SK-N-SH (cell line): ENCODE data around the gene AHCTF1. TPM values are rescaled to one million over a fixed set of nuclear protein-coding genes. Genes with fewer than 3 reads are reported as not detected.

ENCODE experiments used
- CTCF ChIA-PET: fragments of 300-600, 350-600 bp; formaldehyde crosslinking; extraction: SDS; loops from one replicate; lab custom pipeline; 2021; lab: Yijun Ruan, JAX
- POLR2A ChIA-PET: fragments of 350-600 bp; sonication (Branson Sonifier 250); formaldehyde crosslinking; extraction: SDS; loops from one replicate; lab custom pipeline; 2020; ENCODE audit warnings: antibody characterized with exemption, inconsistent platforms; lab: Yijun Ruan, JAX
- DNase-seq: peaks from one replicate; pipeline ENCODE4 v3.0.0; 2012
- H2AFZ ChIP-seq: fragments of 200-600 bp; sonication (generic); 2 replicates; pipeline ENCODE4 v1.8.1; 2016; ENCODE audit warnings: antibody characterized with exemption, mild to moderate bottlenecking, low read depth
- H3F3A ChIP-seq: fragments of 200-600 bp; sonication (generic); replicated peaks from 2 replicates; pipeline ENCODE3; 2016; ENCODE audit warnings: antibody characterized with exemption, mild to moderate bottlenecking; ENCODE audit not compliant: insufficient read depth
- H3K27ac ChIP-seq, 2 experiments: fragments of 200-500 bp in 1 of 2; fragments of 200-600 bp in 1 of 2; sonication (Bioruptor generic) in 1 of 2; sonication (generic), shearing (Covaris generic) in 1 of 2; 2 replicates each; pipeline versions ENCODE4 v1.5.1 to v1.6.1; 2014 to 2016; ENCODE audit warnings: low read depth in 2 of 2, inconsistent platforms in 1 of 2, low read length in 1 of 2, mild to moderate bottlenecking in 1 of 2, mixed read lengths in 1 of 2
- H3K27me3 ChIP-seq: fragments of 200-600 bp; sonication (generic), shearing (Covaris generic); 2 replicates; pipeline ENCODE4 v1.6.1; 2016; ENCODE audit warnings: mixed run types; ENCODE audit not compliant: insufficient read depth
- H3K36me3 ChIP-seq, 2 experiments: fragments of 200-500 bp in 1 of 2; fragments of 200-600 bp in 1 of 2; sonication (Bioruptor generic) in 1 of 2; sonication (generic) in 1 of 2; replicated peaks in 1 of 2; 2 replicates each; pipeline versions ENCODE3 to v1.5.1; 2014 to 2016; ENCODE audit warnings: low read length in 1 of 2, mild to moderate bottlenecking in 1 of 2; ENCODE audit not compliant: insufficient read depth in 2 of 2, control insufficient read depth in 1 of 2
- H3K4me1 ChIP-seq, 2 experiments: fragments of 200-500 bp in 1 of 2; fragments of 200-600 bp in 1 of 2; sonication (Bioruptor generic) in 1 of 2; sonication (generic), shearing (Covaris generic) in 1 of 2; 2 replicates each; pipeline versions ENCODE4 v1.5.1 to v1.6.1; 2014 to 2016; ENCODE audit warnings: low read depth in 1 of 2, low read length in 1 of 2, mixed run types in 1 of 2; ENCODE audit not compliant: insufficient read depth in 2 of 2, control insufficient read depth in 1 of 2
- H3K4me2 ChIP-seq: fragments of 200-600 bp; sonication (generic), shearing (Covaris generic); 2 replicates; pipeline ENCODE4 v1.6.1; 2017; ENCODE audit warnings: mixed run types
- H3K4me3 ChIP-seq, 2 experiments: fragments of 200-500 bp in 1 of 2; fragments of 200-600 bp in 1 of 2; sonication (Bioruptor generic) in 1 of 2; sonication (generic), shearing (Covaris generic) in 1 of 2; 2 replicates each; pipeline versions ENCODE4 v1.5.1 to v1.8.1; 2014 to 2016; ENCODE audit warnings: low read depth in 2 of 2, inconsistent platforms in 1 of 2, low read length in 1 of 2, mild to moderate bottlenecking in 1 of 2, mixed read lengths in 1 of 2, moderate library complexity in 1 of 2
- H3K79me2 ChIP-seq: fragments of 200-600 bp; sonication (generic); 2 replicates; pipeline ENCODE4 v1.8.1; 2017; ENCODE audit warnings: mild to moderate bottlenecking; ENCODE audit not compliant: insufficient read depth
- H3K9ac ChIP-seq: fragments of 200-600 bp; sonication (generic); 2 replicates; pipeline ENCODE4 v1.6.1; 2017; ENCODE audit warnings: mixed run types
- H3K9me2 ChIP-seq: fragments of 200-600 bp; sonication (generic); 2 replicates; pipeline ENCODE4 v1.6.1; 2017; ENCODE audit warnings: mixed run types
- H3K9me3 ChIP-seq: fragments of 200-600 bp; sonication (generic); 2 replicates; pipeline ENCODE4 v1.6.1; 2017; ENCODE audit warnings: mixed run types, mild to moderate bottlenecking, moderate library complexity
- H4K20me1 ChIP-seq: fragments of 200-600 bp; sonication (generic); 2 replicates; pipeline ENCODE4 v1.6.1; 2017; ENCODE audit warnings: mild to moderate bottlenecking, mixed run types; ENCODE audit not compliant: insufficient read depth
- CHD2 ChIP-seq: fragments of 150-350 bp; IDR thresholded peaks from 2 replicates; pipeline ENCODE4 v1.6.1; 2018; ENCODE audit warnings: low read length; ENCODE audit not compliant: partially characterized antibody
- ELF1 ChIP-seq: IDR thresholded peaks from 2 replicates; pipeline ENCODE4 v1.4.0; 2012
- EP300 ChIP-seq, 2 experiments: IDR thresholded peaks; 2 replicates each; pipeline versions ENCODE4 v1.4.0 to v1.6.1; 2012; ENCODE audit warnings: borderline replicate concordance in 1 of 2, low read depth in 1 of 2, low read length in 1 of 2
- EZH2phosphoT487 ChIP-seq: fragments of 200-600 bp; sonication (generic); IDR thresholded peaks from 2 replicates; pipeline ENCODE4 v1.6.1; 2017; ENCODE audit warnings: low read depth, mixed run types, mild to moderate bottlenecking, antibody characterized with exemption, moderate library complexity, borderline replicate concordance
- FOXJ3 ChIP-seq: sonication (generic); formaldehyde crosslinking; IDR thresholded peaks from 2 replicates; pipeline ENCODE4 v1.5.1; 2020; ENCODE audit warnings: mild to moderate bottlenecking, missing genetic modification reagents
- FOXM1 ChIP-seq: IDR thresholded peaks from 2 replicates; pipeline ENCODE4 v1.4.0; 2012; ENCODE audit warnings: low read depth, mild to moderate bottlenecking
- GABPA ChIP-seq: IDR thresholded peaks from 2 replicates; pipeline ENCODE4 v1.4.0; 2012; ENCODE audit warnings: low read depth, mild to moderate bottlenecking
- GATA2 ChIP-seq: sonication (generic); formaldehyde crosslinking; IDR thresholded peaks from 2 replicates; pipeline ENCODE4 v1.5.0; 2020; ENCODE audit warnings: mild to moderate bottlenecking, missing genetic modification reagents
- JUND ChIP-seq: IDR thresholded peaks from 2 replicates; pipeline ENCODE4 v1.4.0; 2012
- MAX ChIP-seq: IDR thresholded peaks from 2 replicates; pipeline ENCODE4 v1.4.0; 2012; ENCODE audit warnings: low read depth
- MEF2A ChIP-seq: IDR thresholded peaks from 2 replicates; pipeline ENCODE4 v1.4.0; 2012; ENCODE audit warnings: low read depth, borderline replicate concordance
- MXI1 ChIP-seq: IDR thresholded peaks from 2 replicates; pipeline ENCODE4 v1.6.1; 2012; ENCODE audit warnings: mild to moderate bottlenecking, low read depth, low read length, improper control_type of control experiment
- NRF1 ChIP-seq: IDR thresholded peaks from 2 replicates; pipeline ENCODE4 v1.6.1; 2012; ENCODE audit warnings: low read depth, mild to moderate bottlenecking, low read length
- PBX3 ChIP-seq: IDR thresholded peaks from 2 replicates; pipeline ENCODE4; 2012
- RXRA ChIP-seq: IDR thresholded peaks from 2 replicates; pipeline ENCODE4 v1.4.0; 2012; ENCODE audit warnings: low read depth, mild to moderate bottlenecking, borderline replicate concordance
- SIN3A ChIP-seq: IDR thresholded peaks from 2 replicates; pipeline ENCODE4 v1.6.1; 2012; ENCODE audit warnings: low read depth, mild to moderate bottlenecking, low read length, moderate library complexity, borderline replicate concordance
- SMC3 ChIP-seq: IDR thresholded peaks from 2 replicates; pipeline ENCODE4 v1.6.1; 2012; ENCODE audit warnings: low read depth, low read length, improper control_type of control experiment
- TCF12 ChIP-seq: IDR thresholded peaks from 2 replicates; pipeline ENCODE4 v1.4.0; 2012
- USF1 ChIP-seq: IDR thresholded peaks from 2 replicates; pipeline ENCODE4 v1.4.0; 2012; ENCODE audit warnings: low read depth, borderline replicate concordance
- USF2 ChIP-seq: fragments of 150-350 bp; IDR thresholded peaks from 2 replicates; pipeline ENCODE4 v1.6.1; 2017; ENCODE audit warnings: antibody characterized with exemption, low read length, low read depth, borderline replicate concordance
- YY1 ChIP-seq: IDR thresholded peaks from 2 replicates; pipeline ENCODE4 v1.4.0; 2012; ENCODE audit warnings: low read depth, mild to moderate bottlenecking
- ZBTB33 ChIP-seq: IDR thresholded peaks from 2 replicates; pipeline ENCODE4 v1.4.0; 2012; ENCODE audit warnings: low read depth, borderline replicate concordance
- WGBS: methylation state at CpG from one replicate; pipeline ENCODE4 v1.1.6; 2017; ENCODE audit warnings: low lambda C conversion rate; 5-methylcytosine and 5-hydroxymethylcytosine counted together
- polyA plus RNA-seq, 3 experiments: library from polyadenylated mRNA; depleted of rRNA; stranded (reverse); fragments of >200 nt; gene quantifications; 2 replicates each; pipeline ENCODE4 v1.2.3, GENCODE V29; 2012

Gene AHCTF1
- polyA plus RNA-seq, 1 of the 3 experiments (the other 2 are of a cell fraction): 8.5 TPM

GRCh38 chr1:246978281-246978680 is 46.5 kb upstream of the AHCTF1 start:
- H3K36me3 ChIP-seq: peaks cover 0 to 25% of the 10 kb centered on the region in 2 experiments
- DNase-seq: no peak
- 96% methylated on average over 2 of the region's 2 CpGs for WGBS
- CTCF ChIA-PET: no interaction called here
- H3K4me3 ChIP-seq: no peak overlapping the region
- H3K9me3 ChIP-seq: peaks cover 24% of the 10 kb centered on the region; the same call in 1 of the 2 replicates
- no peak overlapping the region for H3K4me2 ChIP-seq
- H3K9ac ChIP-seq: no peak overlapping the region
- H3K79me2 ChIP-seq: no peaks in the 10 kb centered on the region
- POLR2A ChIA-PET: no interaction called here
- H3F3A ChIP-seq: no peaks in the 10 kb centered on the region
- TF ChIP-seq SMC3 (no peak), ZBTB33 (no peak)
- no peaks in the 10 kb centered on the region for H3K9me2 ChIP-seq
- H2AFZ ChIP-seq: no peak overlapping the region
- no peaks in the 10 kb centered on the region for H4K20me1 ChIP-seq
- no peaks in the 10 kb centered on the region for H3K27me3 ChIP-seq
- no peak overlapping the region for H3K27ac ChIP-seq
- H3K4me1 ChIP-seq: no peaks in the 10 kb centered on the region

- no peak overlapping the region for H3K4me3 ChIP-seq
- H3K9ac ChIP-seq: no peak overlapping the region
- CTCF ChIA-PET: no interaction called here
- no peaks in the 10 kb centered on the region for H3K27me3 ChIP-seq
- POLR2A ChIA-PET: no interaction called here
- no peaks in the 10 kb centered on the region for H3K79me2 ChIP-seq
- no peaks in the 10 kb centered on the region for H3K4me1 ChIP-seq
- H3F3A ChIP-seq: no peaks in the 10 kb centered on the region
- 96% methylated on average over 7 of the region's 7 CpGs for WGBS
- no peak overlapping the region for H3K4me2 ChIP-seq
- no peak overlapping the region for H2AFZ ChIP-seq
- H3K36me3 ChIP-seq: peaks cover 0 to 6% of the 10 kb centered on the region in 2 experiments
- no peaks in the 10 kb centered on the region for H3K9me2 ChIP-seq
- no peak overlapping the region for H3K27ac ChIP-seq
- H4K20me1 ChIP-seq: no peaks in the 10 kb centered on the region
- peaks cover 9% of the 10 kb centered on the region; the same call in 1 of the 2 replicates for H3K9me3 ChIP-seq
- no peak for TF ChIP-seq FOXM1
- no peak for TF ChIP-seq GATA2 (CRISPR knock-in tag)
- TF ChIP-seq ELF1: no peak
- TF ChIP-seq YY1: no peak
- TF ChIP-seq TCF12: no peak
- no peak for TF ChIP-seq FOXJ3 (CRISPR knock-in tag)
- TF ChIP-seq MAX: no peak
- no peak for TF ChIP-seq EZH2phosphoT487
- no peak for TF ChIP-seq USF1
- no peak for TF ChIP-seq EP300 (IDR thresholded peaks at IDR 0.05; ENCODE audit: borderline replicate concordance in 1 of 2, low read depth in 1 of 2, low read length in 1 of 2)
- no peak for TF ChIP-seq NRF1
- TF ChIP-seq CHD2: no peak
- TF ChIP-seq MEF2A: no peak
- TF ChIP-seq JUND: no peak
- TF ChIP-seq PBX3: no peak
- TF ChIP-seq GABPA: no peak
- no peak for TF ChIP-seq USF2
- TF ChIP-seq SIN3A: no peak
- TF ChIP-seq MXI1: no peak
- no peak for TF ChIP-seq RXRA
- no peak for DNase-seq
Observed at GRCh38 chr1:246971969-246972368, 40.2 kb upstream of the AHCTF1 start.
